IMR-90 (cell line): ENCODE measurements around the gene GPR33. TPM values are rescaled to one million over a fixed set of nuclear protein-coding genes. Genes with fewer than 3 reads are reported as not detected.

ENCODE experiments used
- ATAC-seq: fragments of 200-7000 bp; cut with Tn5 transposase; 2 replicates; pipeline ENCODE4 v1.9.1; 2020; ENCODE audit warnings: low read depth, mild to moderate bottlenecking, moderate library complexity
- BruUV-seq: library from RNA; stranded (reverse); fragments of 400-500 nt; replicated peaks from 2 replicates; lab custom pipeline; 2021; lab: Mats Ljungman, UMichigan
- CTCF ChIA-PET: fragments of 300-600 bp; formaldehyde crosslinking; extraction: SDS; loops from one replicate; lab custom pipeline; 2021; ENCODE audit warnings: antibody characterized with exemption; lab: Yijun Ruan, JAX
- POLR2A ChIA-PET: fragments of 300-600 bp; sonication (Branson Sonifier 250); formaldehyde crosslinking; loops from one replicate; lab custom pipeline; 2022; ENCODE audit warnings: antibody characterized with exemption; ENCODE audit not compliant: unreplicated experiment; lab: Charles Lee
- DNase-seq: peaks from one replicate; pipeline ENCODE4 v3.0.0; 2013
- H2AFZ ChIP-seq: replicated peaks from 2 replicates; pipeline ENCODE3; 2013; ENCODE audit warnings: low read length, mild to moderate bottlenecking; ENCODE audit not compliant: poor library complexity
- H2AK5ac ChIP-seq: 2 replicates; pipeline ENCODE4 v1.6.1; 2013; ENCODE audit warnings: low read depth, low read length, inconsistent platforms
- H2AK9ac ChIP-seq: replicated peaks from 2 replicates; pipeline ENCODE3; 2013; ENCODE audit warnings: mild to moderate bottlenecking, low read depth, low read length, moderate library complexity; ENCODE audit not compliant: poor library complexity
- H2BK120ac ChIP-seq: 2 replicates; pipeline ENCODE4 v1.6.1; 2013; ENCODE audit warnings: low read depth, low read length, inconsistent platforms
- H2BK15ac ChIP-seq: 3 replicates; pipeline ENCODE4 v1.6.1; 2013; ENCODE audit warnings: low read depth, low read length, inconsistent platforms
- H2BK20ac ChIP-seq: 2 replicates; pipeline ENCODE4 v1.6.1; 2013; ENCODE audit warnings: low read depth, mild to moderate bottlenecking, inconsistent platforms, low read length, moderate library complexity
- H2BK5ac ChIP-seq: 2 replicates; pipeline ENCODE4 v1.6.1; 2013; ENCODE audit warnings: mild to moderate bottlenecking, low read depth, low read length, inconsistent platforms; ENCODE audit not compliant: poor library complexity, severe bottlenecking
- H3K14ac ChIP-seq: replicated peaks from 2 replicates; pipeline ENCODE4 v1.6.1; 2013; ENCODE audit warnings: low read depth, low read length, inconsistent platforms
- H3K18ac ChIP-seq: 2 replicates; pipeline ENCODE4 v1.6.1; 2013; ENCODE audit warnings: low read depth, low read length, control low read depth
- H3K23ac ChIP-seq: 2 replicates; pipeline ENCODE4 v1.6.1; 2013; ENCODE audit warnings: low read depth, low read length, inconsistent platforms
- H3K27ac ChIP-seq: 2 replicates; pipeline ENCODE4 v1.5.1; 2013; ENCODE audit warnings: mild to moderate bottlenecking, control low read depth, low read length; ENCODE audit not compliant: insufficient read depth
- H3K27me3 ChIP-seq: 2 replicates; pipeline ENCODE4 v1.6.1; 2013; ENCODE audit warnings: low read length; ENCODE audit not compliant: control insufficient read depth, insufficient read depth
- H3K36me3 ChIP-seq: 2 replicates; pipeline ENCODE4 v1.6.1; 2013; ENCODE audit warnings: low read length, mixed read lengths; ENCODE audit not compliant: control insufficient read depth, insufficient read depth
- H3K4ac ChIP-seq: 2 replicates; pipeline ENCODE4 v1.6.1; 2013; ENCODE audit warnings: low read depth, low read length, inconsistent platforms
- H3K4me1 ChIP-seq: 2 replicates; pipeline ENCODE4 v1.6.1; 2013; ENCODE audit warnings: low read length, mixed read lengths; ENCODE audit not compliant: control insufficient read depth, insufficient read depth
- H3K4me2 ChIP-seq: 2 replicates; pipeline ENCODE4 v1.6.1; 2013; ENCODE audit warnings: low read depth, mild to moderate bottlenecking, control low read depth, low read length, moderate library complexity
- H3K4me3 ChIP-seq: 2 replicates; pipeline ENCODE4 v1.5.1; 2013; ENCODE audit warnings: low read depth, mild to moderate bottlenecking, control low read depth, low read length, moderate library complexity; ENCODE audit not compliant: insufficient read depth
- H3K56ac ChIP-seq: 2 replicates; pipeline ENCODE4 v1.6.1; 2013; ENCODE audit warnings: low read length, inconsistent platforms; ENCODE audit not compliant: insufficient read depth; ENCODE audit errors: extremely low read depth
- H3K79me1 ChIP-seq, 2 experiments: 2 replicates each; pipeline ENCODE4 v1.6.1; 2013; ENCODE audit warnings: low read length in 2 of 2, inconsistent platforms in 1 of 2, low read depth in 1 of 2
- H3K9ac ChIP-seq: 2 replicates; pipeline ENCODE4 v1.6.1; 2013; ENCODE audit warnings: low read depth, low read length, control low read depth
- H3K9me1 ChIP-seq: 2 replicates; pipeline ENCODE4 v1.6.1; 2013; ENCODE audit warnings: low read length, inconsistent platforms; ENCODE audit not compliant: insufficient read depth
- H3K9me3 ChIP-seq: 2 replicates; pipeline ENCODE4 v1.6.1; 2013; ENCODE audit warnings: low read length; ENCODE audit not compliant: control insufficient read depth, insufficient read depth
- H4K20me1 ChIP-seq: 2 replicates; pipeline ENCODE4 v1.6.1; 2013; ENCODE audit warnings: low read length, inconsistent platforms; ENCODE audit not compliant: insufficient read depth
- H4K5ac ChIP-seq: 2 replicates; pipeline ENCODE4 v1.6.1; 2013; ENCODE audit warnings: mild to moderate bottlenecking, low read depth, low read length, control low read depth
- H4K8ac ChIP-seq, 2 experiments: 2 replicates each; pipeline ENCODE4 v1.6.1; 2013; ENCODE audit warnings: low read depth in 2 of 2, low read length in 2 of 2, control low read depth in 1 of 2, inconsistent platforms in 1 of 2
- H4K91ac ChIP-seq: 2 replicates; pipeline ENCODE4 v1.6.1; 2013; ENCODE audit warnings: low read depth, low read length, inconsistent platforms; ENCODE audit not compliant: insufficient read depth
- BHLHE40 ChIP-seq: fragments of 150-350 bp; IDR thresholded peaks from 2 replicates; pipeline ENCODE4 v1.6.1; 2016; ENCODE audit warnings: mild to moderate bottlenecking, low read depth, low read length
- CEBPB ChIP-seq: IDR thresholded peaks from 2 replicates; pipeline ENCODE4 v1.6.1; 2012; ENCODE audit warnings: low read depth, low read length, improper control_type of control experiment
- CHD1 ChIP-seq: IDR thresholded peaks from 2 replicates; pipeline ENCODE4 v1.6.1; 2012; ENCODE audit warnings: low read depth, low read length, improper control_type of control experiment
- ELK1 ChIP-seq: fragments of 150-350 bp; IDR thresholded peaks from 2 replicates; pipeline ENCODE4 v1.6.1; 2016; ENCODE audit warnings: low read depth, mild to moderate bottlenecking, low read length, moderate library complexity, borderline replicate concordance
- FOS ChIP-seq: fragments of 150-350 bp; IDR thresholded peaks from 2 replicates; pipeline ENCODE4 v1.6.1; 2016; ENCODE audit warnings: low read depth, low read length
- MAFK ChIP-seq: IDR thresholded peaks from 2 replicates; pipeline ENCODE4 v1.6.1; 2012; ENCODE audit warnings: low read depth, low read length, improper control_type of control experiment
- MAZ ChIP-seq: IDR thresholded peaks from 2 replicates; pipeline ENCODE4 v1.6.1; 2012; ENCODE audit warnings: low read depth, mild to moderate bottlenecking, low read length, improper control_type of control experiment, moderate library complexity, borderline replicate concordance
- MXI1 ChIP-seq: IDR thresholded peaks from 2 replicates; pipeline ENCODE4 v1.6.1; 2012; ENCODE audit warnings: low read depth, mild to moderate bottlenecking, low read length, moderate library complexity, borderline replicate concordance
- NFE2L2 ChIP-seq: fragments of 150-350 bp; IDR thresholded peaks from 2 replicates; pipeline ENCODE4 v1.6.1; 2016; ENCODE audit warnings: low read depth, mild to moderate bottlenecking, low read length
- RAD21 ChIP-seq: IDR thresholded peaks from 2 replicates; pipeline ENCODE4 v1.6.1; 2012; ENCODE audit warnings: low read length, improper control_type of control experiment
- RCOR1 ChIP-seq: IDR thresholded peaks from 2 replicates; pipeline ENCODE4 v1.6.1; 2012; ENCODE audit warnings: mild to moderate bottlenecking, low read length, improper control_type of control experiment; ENCODE audit not compliant: insufficient replicate concordance
- RFX5 ChIP-seq: IDR thresholded peaks from 2 replicates; pipeline ENCODE4 v1.8.0; 2012; ENCODE audit warnings: low read depth, mild to moderate bottlenecking, low read length, moderate library complexity
- SMC3 ChIP-seq: fragments of 150-350 bp; IDR thresholded peaks from 2 replicates; pipeline ENCODE4 v1.6.1; 2016; ENCODE audit warnings: low read depth, mild to moderate bottlenecking, antibody characterized with exemption, low read length, moderate library complexity
- dilution Hi-C: fragments of 300-500 bp; cut with HindIII; formaldehyde crosslinking; loops from one replicate; pipeline ENCODE4 v1.14.3; 2018; ENCODE audit warnings: low sequenced_read_pairs; ENCODE audit not compliant: unreplicated experiment
- in situ Hi-C: fragments of 300-500 bp; cut with MboI; formaldehyde crosslinking; loops from 3 replicates; pipeline ENCODE4 v1.14.3; 2019; ENCODE audit warnings: low sequenced_read_pairs, inconsistent platforms, mixed read lengths
- intact Hi-C: fragments of 100-400 bp; cut with micrococcal nuclease; formaldehyde crosslinking; loops from 2 replicates; pipeline ENCODE4 v1.10.0; 2022
- polyA plus RNA-seq, 3 experiments: library from polyadenylated mRNA; depleted of rRNA; stranded (reverse); fragments of >200 nt; gene quantifications; 2 replicates each; pipeline ENCODE4 v1.2.3, GENCODE V29; 2012; ENCODE audit warnings: low replicate concordance in 1 of 3
- total RNA-seq: library from RNA; depleted of rRNA; stranded (reverse); fragments of >200 nt; gene quantifications from 2 replicates; pipeline ENCODE4 v1.2.3, GENCODE V29; 2012
- TF ChIP-seq, protein P1 (sequence below): fragments of 150-350 bp; IDR thresholded peaks from 2 replicates; pipeline ENCODE4 v1.6.1; 2017; ENCODE audit warnings: mild to moderate bottlenecking, antibody characterized with exemption, low read length, low read depth
- TF ChIP-seq, protein P2 (sequence below): conservative IDR thresholded peaks from 2 replicates; pipeline ENCODE4 v1.5.1; 2012; ENCODE audit warnings: mild to moderate bottlenecking, low read depth, low read length, improper control_type of control experiment

Gene GPR33
- total and polyA plus RNA-seq, 2 of the 4 experiments (the other 2 are of a cell fraction), result not detected

DNA sequence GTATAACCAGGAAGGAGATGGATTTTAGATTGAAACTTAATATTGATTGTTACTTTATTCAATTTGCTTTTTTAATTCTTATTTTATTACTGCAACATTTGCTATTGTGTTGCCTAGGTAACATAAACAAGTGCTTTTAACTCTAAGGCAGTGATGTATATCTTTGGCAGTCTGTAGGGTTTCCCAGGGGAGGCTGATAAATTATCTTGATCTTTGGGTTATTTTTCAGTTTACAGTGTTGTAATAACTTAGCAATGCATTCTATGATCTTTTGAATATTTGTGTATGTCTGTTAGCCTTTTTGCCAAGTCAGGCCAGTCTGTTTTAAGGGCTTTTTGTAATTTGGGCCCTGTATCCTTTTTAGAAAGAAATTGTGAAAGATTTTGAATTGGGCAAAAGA, 22.7 kb downstream of the GPR33 start:
- Histone ChIP-seq H2AFZ (no peak overlapping the region), H3K9me1 (no peaks in the 10 kb centered on the region), H4K20me1 (no peaks in the 10 kb centered on the region), H3K14ac (no peak overlapping the region), H3K9me3 (no peaks in the 10 kb centered on the region), H3K4me1 (no peaks in the 10 kb centered on the region), H3K4me3 (no peak overlapping the region), H3K4ac (no peak overlapping the region), H3K4me2 (no peak overlapping the region), H3K27ac (no peak overlapping the region), H2BK5ac (no peak overlapping the region), H2BK15ac (no peak overlapping the region), H2BK120ac (no peak overlapping the region), H4K91ac (no peak overlapping the region), H2AK9ac (no peak overlapping the region), H3K18ac (no peak overlapping the region), H3K56ac (no peak overlapping the region), H3K23ac (no peak overlapping the region), H2BK20ac (no peak overlapping the region), H3K36me3 (no peaks in the 10 kb centered on the region), H4K5ac (no peak overlapping the region), H3K9ac (no peak overlapping the region), H3K79me1 (no peaks in the 10 kb centered on the region), H3K27me3 (no peaks in the 10 kb centered on the region), H4K8ac (no peak overlapping the region), H2AK5ac (no peak overlapping the region)
- TF ChIP-seq MAFK (no peak), BHLHE40 (no peak), MXI1 (no peak), NFE2L2 (no peak), SMC3 (no peak), RFX5 (no peak), CHD1 (no peak), ELK1 (no peak), CEBPB (no peak), FOS (no peak), RAD21 (no peak), MAZ (no peak), RCOR1 (no peak)
- TF ChIP-seq, protein P1, sequence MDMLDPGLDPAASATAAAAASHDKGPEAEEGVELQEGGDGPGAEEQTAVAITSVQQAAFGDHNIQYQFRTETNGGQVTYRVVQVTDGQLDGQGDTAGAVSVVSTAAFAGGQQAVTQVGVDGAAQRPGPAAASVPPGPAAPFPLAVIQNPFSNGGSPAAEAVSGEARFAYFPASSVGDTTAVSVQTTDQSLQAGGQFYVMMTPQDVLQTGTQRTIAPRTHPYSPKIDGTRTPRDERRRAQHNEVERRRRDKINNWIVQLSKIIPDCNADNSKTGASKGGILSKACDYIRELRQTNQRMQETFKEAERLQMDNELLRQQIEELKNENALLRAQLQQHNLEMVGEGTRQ, result no peak
- TF ChIP-seq, protein P2, sequence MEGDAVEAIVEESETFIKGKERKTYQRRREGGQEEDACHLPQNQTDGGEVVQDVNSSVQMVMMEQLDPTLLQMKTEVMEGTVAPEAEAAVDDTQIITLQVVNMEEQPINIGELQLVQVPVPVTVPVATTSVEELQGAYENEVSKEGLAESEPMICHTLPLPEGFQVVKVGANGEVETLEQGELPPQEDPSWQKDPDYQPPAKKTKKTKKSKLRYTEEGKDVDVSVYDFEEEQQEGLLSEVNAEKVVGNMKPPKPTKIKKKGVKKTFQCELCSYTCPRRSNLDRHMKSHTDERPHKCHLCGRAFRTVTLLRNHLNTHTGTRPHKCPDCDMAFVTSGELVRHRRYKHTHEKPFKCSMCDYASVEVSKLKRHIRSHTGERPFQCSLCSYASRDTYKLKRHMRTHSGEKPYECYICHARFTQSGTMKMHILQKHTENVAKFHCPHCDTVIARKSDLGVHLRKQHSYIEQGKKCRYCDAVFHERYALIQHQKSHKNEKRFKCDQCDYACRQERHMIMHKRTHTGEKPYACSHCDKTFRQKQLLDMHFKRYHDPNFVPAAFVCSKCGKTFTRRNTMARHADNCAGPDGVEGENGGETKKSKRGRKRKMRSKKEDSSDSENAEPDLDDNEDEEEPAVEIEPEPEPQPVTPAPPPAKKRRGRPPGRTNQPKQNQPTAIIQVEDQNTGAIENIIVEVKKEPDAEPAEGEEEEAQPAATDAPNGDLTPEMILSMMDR, result no peak
- CTCF ChIA-PET, result no interaction called here
- in situ Hi-C loops (no loop called here), intact Hi-C loops (no loop called here), dilution Hi-C loops (no loop called here)
- ATAC-seq (peak; percentile 72), DNase-seq (peak; percentile 37)
- POLR2A ChIA-PET, result interaction anchor here (0.8 kb wide), 1 partner anchor 570 kb away, joined by 3 read pairs; no protein-coding TSS in a partner anchor
- no TSS peak for BruUV-seq
